RWPE1 (cell line): Measurements from ENCODE around the gene VPS8.
A peak's percentile ranks its signal among the peaks of the same experiment; 100 is the strongest.

ENCODE experiments used
- CTCF ChIA-PET: fragments of 350-600 bp; sonication (Branson Sonifier 250); formaldehyde crosslinking; extraction: SDS; loops from one replicate; lab custom pipeline; 2021; lab: Yijun Ruan, JAX
- POLR2A ChIA-PET: fragments of 400-600 bp; formaldehyde crosslinking; extraction: SDS; loops from one replicate; lab custom pipeline; 2020; ENCODE audit warnings: antibody characterized with exemption; ENCODE audit not compliant: low non-redundant PET; lab: Yijun Ruan, JAX
- DNase-seq: peaks from one replicate; pipeline ENCODE4 v3.0.0; 2012; ENCODE audit warnings: low spot score
- H3K27ac ChIP-seq: fragments of 450-650 bp; 2 replicates; pipeline ENCODE4 v1.5.1; 2017
- TF ChIP-seq, protein P1 (sequence below): fragments of 450-650 bp; conservative IDR thresholded peaks from 2 replicates; pipeline ENCODE4 v1.5.1; 2017; ENCODE audit warnings: low read depth, mild to moderate bottlenecking

The VPS8 gene

DNA sequence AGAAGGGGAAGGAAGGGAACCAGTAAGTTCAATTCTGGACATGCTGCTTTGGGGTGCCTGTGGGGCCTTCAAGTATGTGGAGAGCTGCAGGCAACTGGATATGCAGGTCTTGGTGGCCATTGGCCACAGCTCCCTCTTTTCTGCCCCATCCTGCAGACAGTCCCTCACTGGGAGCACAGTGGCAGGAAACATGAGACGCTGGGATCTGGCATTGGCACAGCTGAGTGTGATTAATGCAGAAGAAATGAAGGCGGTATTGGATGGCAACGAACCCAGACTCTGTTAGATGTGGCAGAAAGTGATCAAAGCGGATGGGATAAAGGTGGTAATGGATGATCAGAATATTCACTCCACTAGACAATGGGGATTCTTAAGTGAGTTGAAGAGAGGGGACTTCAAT is 23.2 kb upstream of the VPS8 start:
- CTCF ChIA-PET: no interaction called here
- no peak overlapping the region for H3K27ac ChIP-seq
- DNase-seq: peak; percentile 64
- TF ChIP-seq, protein P1, sequence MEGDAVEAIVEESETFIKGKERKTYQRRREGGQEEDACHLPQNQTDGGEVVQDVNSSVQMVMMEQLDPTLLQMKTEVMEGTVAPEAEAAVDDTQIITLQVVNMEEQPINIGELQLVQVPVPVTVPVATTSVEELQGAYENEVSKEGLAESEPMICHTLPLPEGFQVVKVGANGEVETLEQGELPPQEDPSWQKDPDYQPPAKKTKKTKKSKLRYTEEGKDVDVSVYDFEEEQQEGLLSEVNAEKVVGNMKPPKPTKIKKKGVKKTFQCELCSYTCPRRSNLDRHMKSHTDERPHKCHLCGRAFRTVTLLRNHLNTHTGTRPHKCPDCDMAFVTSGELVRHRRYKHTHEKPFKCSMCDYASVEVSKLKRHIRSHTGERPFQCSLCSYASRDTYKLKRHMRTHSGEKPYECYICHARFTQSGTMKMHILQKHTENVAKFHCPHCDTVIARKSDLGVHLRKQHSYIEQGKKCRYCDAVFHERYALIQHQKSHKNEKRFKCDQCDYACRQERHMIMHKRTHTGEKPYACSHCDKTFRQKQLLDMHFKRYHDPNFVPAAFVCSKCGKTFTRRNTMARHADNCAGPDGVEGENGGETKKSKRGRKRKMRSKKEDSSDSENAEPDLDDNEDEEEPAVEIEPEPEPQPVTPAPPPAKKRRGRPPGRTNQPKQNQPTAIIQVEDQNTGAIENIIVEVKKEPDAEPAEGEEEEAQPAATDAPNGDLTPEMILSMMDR: no peak
- POLR2A ChIA-PET: no interaction called here

DNA sequence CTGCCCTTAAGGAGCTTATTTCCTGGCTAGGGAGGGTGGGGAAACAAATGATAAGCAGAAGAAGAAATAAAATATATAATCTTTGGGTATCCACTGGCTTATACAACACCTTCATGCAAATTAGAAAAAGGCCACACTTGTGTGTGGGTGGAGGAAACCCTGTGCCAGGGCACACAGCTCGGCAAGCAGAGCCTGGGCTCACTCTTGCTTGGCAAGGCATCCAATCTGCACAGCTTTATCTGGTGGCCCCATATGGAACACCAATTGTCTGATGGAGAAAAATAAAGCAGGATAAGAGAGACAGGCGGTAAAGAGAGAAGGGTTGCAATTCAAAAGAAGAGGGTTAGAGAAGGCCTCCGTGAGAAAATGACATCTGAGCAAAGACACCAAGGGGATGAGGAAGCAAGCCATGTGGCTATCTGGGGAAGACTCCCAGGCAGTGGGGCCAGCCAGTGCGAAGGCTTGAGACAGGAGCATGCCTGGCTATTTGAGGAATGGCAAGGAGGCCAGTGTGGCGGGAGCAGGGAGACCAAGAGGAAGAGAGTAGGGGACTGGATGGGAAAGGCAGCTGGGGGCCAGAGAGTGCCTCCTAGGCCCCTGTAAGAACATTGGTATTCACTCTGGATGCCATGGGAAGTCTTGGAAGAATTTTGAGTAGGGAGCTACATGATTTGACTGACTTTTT is 22.5 kb upstream of the VPS8 start:
- DNase-seq: no peak
- POLR2A ChIA-PET: no interaction called here
- no peak overlapping the region for H3K27ac ChIP-seq
- TF ChIP-seq, protein P1: no peak
- CTCF ChIA-PET: interaction anchor here (1.0 to 2.1 kb wide), 2 partner anchors 11 to 14 kb away, joined by 4 to 5 read pairs; no protein-coding TSS in a partner anchor

DNA sequence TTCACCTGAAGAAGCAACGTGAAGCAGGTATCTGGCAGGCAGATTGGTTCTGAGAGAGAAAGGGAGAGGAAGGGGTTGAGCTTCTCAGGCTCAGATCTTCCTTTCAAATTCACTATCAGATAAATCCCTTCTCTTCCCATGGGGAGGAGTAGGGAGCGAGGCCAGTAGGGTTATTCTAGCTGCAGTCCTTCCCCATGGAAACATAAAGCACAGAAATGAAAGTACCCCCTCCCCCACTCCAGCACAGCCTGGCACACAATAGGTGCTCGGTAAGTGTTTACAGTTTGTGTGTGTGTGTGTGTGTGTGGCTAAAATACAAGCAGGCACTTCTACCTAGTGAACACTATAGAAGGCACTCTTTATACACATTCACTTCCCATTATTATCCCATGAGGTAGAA is 20.8 kb upstream of the VPS8 start:
- TF ChIP-seq, protein P1: no peak
- ChIA-PET POLR2A (no interaction called here), CTCF (interaction anchor here (2.1 kb wide), 1 partner anchor 13 kb away, joined by 5 read pairs; no protein-coding TSS in a partner anchor)
- no peak overlapping the region for H3K27ac ChIP-seq
- no peak for DNase-seq

DNA sequence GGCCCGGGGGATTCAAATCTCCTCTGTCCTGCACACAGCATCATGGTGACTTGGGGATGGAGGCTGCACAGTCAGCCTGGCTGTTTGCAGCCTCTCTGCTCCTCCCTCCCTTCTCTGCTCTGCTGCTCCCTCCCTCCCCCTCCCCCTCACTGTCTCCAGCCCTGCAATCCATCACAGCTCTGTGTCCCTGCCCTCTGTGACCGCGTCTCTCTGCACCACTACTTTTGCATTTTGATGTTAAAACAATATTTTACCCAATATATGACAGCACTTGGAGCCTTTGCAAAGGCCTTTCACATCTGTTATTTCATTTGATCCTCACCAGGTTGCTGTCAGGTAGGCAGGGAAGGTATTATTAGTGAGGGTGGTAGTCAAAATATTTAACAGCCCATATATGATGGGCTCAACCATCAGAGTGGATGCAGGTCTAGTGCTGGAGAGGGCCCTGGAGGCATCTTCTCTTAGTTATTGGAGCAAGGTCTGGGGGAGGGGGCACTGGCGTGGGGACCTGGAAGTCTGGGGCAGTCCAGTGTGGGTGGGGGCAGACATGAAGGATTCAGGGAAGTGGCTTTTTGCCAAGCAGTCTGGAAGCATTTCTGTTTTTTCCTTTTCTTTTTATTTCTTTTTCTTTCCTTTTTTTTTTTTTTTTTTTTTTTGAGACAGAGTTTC is 16.3 kb upstream of the VPS8 start:
- no peak overlapping the region for H3K27ac ChIP-seq
- TF ChIP-seq, protein P1: no peak
- DNase-seq: no peak
- ChIA-PET POLR2A (no interaction called here), CTCF (interaction anchor here (0.7 kb wide), 1 partner anchor 29 kb away, joined by 3 read pairs; no protein-coding TSS in a partner anchor)

DNA sequence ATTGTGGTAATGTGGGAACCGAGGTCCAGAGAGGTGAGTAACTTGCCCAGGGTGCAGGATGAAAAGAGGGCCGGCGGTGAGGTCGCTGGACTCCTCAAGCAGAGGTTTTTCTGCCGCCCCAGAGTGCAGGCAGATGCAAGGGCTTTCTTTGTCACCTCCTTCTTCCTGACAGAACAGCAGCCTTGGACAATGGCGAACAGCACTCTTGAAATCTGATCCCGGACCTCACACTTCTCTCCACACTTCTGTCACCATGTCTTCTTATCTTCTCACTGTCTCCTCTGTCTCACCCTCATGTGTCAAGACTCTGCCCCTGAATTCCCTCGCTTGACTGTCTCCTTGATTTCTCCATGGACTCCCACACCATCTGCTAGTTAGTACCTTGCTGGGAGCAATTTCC is 15.4 kb upstream of the VPS8 start:
- TF ChIP-seq, protein P1: no peak
- ChIA-PET CTCF (interaction anchor here (0.6 to 0.7 kb wide), 2 partner anchors 21 to 30 kb away, joined by 3 read pairs; no protein-coding TSS in a partner anchor), POLR2A (no interaction called here)
- H3K27ac ChIP-seq: no peak overlapping the region
- DNase-seq: no peak

DNA sequence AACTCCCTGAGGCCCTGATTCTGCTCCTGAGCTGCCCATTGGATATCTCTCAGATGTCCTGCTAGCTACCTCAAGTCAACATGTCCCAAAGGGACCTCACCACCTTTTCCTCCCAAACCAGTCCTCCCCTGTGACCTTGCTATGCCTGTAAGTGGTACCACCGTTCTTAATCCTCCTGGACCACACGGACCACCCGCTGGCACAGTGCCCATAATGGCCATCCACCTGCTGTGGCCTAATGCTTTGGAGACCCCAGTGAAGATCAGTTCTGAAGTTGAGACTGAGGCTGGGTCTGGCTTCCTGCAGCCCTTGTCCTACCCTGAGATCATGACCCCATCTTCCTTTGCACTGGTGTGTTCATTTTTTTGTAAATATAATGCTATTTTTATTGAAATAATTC is 15.0 kb upstream of the VPS8 start:
- CTCF ChIA-PET: interaction anchor here (0.6 kb wide), 1 partner anchor 21 kb away, joined by 3 read pairs; no protein-coding TSS in a partner anchor

More for the DNA sequence above, 15.0 kb upstream of the VPS8 start:
- no peak overlapping the region for H3K27ac ChIP-seq
- TF ChIP-seq, protein P1: no peak
- no peak for DNase-seq
- POLR2A ChIA-PET: no interaction called here
